ENCODE data around the gene XAB2.

The XAB2 gene

DNA sequence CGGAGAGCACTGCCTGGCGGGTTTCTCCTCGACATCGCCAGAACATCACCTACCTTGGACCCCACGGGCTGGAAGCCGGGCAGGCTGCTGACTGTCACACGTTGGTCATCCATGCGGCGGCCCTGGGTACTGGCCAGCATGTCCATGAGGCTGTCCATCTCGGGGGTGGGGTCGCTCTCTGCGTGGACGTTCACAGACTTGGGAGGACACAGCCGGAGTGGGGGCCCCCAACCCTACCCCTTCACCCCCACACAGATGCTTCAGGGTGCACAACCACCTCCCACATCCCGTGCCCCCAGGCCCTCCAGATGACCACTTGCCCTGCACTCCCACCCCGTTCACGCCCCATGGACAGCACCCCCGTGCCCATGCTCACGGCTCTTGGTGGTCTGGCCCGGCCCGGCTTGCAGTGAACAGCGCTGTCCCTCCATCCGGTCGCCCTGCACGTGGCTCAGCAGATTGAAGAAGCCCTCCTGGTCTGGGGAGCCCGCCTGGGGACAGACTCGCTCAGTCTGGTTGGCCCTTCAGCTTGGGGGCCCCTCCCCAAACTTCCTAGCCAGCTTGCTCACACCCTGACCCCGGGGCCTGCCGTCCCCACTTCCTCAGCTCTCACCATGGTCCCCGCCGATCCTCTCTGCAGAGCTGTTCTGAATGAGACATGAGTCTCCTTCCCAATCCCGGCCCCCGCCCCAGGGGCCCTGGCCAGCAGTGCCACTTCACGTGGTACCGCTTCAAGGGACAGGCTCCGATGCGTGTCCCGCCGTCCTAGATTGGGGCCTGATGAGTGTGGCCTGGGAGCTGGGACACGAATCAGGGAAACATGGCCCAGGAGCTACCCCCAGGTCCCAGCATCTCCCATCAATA lies 3.2 kb upstream of the XAB2 start:
- no peak for DNase-seq

DNA sequence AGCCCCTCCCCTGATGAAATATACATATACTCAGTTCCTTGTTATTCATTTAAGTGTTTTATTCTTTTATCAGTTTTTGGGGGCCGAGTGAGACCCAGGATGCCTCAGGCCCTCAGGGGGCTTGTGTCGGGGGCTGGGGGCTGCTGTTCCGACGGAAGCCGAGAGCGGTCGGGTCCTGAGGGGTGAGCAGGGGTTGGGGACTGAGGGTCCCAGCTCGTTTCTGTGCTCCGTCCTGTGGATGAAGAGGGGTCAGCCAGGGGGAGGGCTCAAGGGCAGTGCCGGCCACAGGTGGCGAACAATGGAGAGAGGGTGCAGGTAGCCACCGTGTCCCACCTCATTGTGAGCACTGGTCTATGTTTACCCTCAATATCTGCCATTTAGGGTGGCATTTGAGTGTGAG lies 2.2 kb upstream of the XAB2 start:
- no peak for DNase-seq

DNA sequence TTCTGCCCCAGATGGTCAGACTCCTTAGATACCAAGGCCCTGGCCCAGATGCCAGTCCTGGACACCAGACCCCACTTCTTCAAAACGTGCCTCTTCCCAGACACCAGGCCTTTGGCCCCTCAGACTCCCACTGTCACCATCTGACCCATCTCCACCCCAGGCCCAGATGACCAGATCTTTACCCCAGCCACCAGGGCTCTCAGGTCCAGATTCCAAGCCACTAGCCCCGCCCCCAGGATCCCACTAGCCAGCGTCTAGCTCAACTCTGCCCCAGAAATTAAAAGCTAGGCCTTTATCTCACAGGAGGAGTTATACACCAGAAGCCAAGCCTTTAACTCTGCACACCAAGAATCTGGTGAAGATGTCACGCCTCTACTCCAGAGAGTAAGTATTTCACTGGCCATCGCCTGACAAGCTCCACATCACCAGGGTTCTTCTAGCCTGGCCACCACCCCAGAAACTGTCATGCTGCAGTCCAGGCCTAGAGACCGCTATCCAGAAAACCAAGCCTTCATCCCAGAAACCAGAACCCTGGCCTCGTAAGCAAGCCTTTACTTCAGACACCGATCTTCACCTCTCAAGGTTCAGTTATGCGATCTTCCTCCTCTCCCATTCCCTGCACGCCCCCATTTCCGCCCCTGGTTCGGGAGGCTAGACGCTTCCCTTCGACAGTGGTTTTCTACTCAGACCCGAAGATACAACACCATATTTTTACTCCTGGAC lies 595 bp downstream of the XAB2 start:
- no peak for DNase-seq

DNA sequence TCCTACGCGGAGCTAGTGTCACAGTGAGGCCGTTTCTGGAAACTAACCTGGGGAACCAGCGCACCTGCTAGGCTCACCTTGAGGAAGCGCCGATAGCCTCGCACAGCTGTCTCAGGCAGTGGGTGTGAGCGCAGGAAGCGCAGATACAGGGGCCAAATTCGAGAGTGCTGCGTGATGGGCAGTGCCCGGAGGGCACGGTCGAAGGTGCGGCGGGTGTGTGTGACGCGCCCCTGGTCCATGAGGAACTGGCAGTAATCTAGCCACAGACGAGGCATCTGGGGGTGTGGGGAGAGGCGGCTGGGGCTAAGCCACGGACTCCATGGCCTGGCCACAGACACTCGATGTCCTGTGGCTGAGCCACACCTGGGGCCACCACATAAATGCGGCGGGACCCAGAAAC lies 2.2 kb downstream of the XAB2 start:
- DNase-seq: no peak

DNA sequence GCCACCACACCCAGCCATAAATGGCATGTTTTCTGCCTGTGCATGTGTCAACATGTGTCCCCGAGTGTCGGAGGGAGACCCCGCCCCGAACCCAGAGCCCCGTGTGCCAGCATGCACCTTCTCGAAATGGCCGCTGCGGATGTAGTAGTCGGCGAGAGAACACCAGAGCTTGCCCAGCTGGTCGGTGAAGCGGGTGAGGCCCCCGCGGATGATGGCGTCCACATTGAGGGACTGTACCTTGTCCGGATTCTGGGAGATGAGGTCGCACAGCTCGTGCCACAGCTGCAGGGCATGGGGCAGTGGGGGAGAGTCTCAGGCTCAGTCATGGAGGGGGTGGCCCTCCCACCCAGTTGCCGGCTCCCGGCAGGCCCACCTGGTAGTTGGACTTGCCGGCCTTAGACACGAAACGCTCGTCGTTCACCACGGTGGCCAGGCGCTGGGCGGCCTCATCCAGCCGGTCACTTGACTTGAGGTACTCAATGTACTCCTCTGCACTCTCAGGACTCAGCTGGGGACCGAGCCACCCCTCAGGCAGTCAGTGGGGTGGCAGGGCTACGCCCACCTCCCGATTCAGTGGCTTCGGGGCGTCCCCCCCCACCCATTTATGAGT lies 3.5 kb downstream of the XAB2 start:
- DNase-seq: no peak

DNA sequence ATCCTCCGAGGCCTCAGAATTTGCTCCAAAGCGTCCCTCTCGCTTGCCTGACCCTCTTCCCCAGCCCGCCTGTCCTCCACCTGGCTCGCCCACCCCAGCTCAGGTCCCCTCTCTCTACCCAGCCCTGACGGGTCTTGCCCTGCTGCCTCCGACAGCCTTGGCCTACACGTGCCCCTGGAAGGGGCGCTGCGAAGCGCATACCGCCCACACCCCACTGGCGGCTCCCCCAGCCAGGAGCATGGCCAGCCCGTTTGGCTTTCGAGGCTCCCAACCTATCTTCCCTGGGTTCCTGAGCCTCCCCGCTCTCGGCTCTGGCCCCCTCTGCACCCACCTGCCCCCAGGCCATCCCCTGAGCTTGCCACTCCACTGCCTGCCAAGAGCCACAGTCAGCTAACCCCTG lies 4.5 kb downstream of the XAB2 start:
- DNase-seq: no peak

DNA sequence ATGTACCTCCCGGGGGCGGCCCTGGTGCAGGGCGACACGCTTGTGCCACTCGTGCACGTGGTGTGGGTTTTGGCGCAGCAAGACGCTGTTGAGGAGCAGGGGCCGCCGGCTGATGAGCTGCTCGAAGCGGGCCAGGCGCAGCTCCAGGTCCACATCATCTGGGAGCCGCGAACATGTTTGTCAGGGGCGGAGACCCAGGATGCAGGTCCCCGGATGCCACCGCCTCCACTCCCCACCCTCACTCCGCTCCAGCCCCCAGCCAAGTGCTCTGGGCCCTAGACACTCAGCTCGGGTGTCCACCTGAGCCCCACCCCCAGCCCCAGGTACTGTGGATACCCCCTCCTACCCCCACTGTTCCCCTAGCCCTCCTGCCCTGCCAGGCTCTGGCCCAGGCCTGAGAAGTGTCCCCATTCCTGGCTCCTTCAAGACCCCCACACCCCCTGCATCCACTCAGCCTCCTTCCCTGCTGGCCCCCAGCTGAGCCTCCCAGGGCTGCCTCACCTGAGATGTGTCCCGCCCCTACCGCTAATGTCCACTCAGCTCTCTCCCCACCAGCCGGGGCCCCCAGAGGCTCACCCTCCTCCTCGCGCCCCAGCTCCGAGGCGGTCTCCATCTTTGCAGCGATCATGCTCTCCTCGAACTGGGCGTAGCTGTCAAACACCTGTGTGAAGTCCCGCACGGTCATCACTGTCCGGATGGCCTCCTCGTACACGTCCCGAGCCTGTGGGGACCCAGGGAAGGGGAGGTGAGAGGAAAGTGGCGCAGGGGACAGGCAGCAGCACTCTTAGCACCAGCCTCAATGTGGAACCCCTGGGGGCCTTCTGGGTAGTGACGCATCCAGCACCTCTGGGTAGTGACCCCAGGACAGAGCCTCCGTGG lies 5.4 kb downstream of the XAB2 start:
- no peak for DNase-seq

DNA sequence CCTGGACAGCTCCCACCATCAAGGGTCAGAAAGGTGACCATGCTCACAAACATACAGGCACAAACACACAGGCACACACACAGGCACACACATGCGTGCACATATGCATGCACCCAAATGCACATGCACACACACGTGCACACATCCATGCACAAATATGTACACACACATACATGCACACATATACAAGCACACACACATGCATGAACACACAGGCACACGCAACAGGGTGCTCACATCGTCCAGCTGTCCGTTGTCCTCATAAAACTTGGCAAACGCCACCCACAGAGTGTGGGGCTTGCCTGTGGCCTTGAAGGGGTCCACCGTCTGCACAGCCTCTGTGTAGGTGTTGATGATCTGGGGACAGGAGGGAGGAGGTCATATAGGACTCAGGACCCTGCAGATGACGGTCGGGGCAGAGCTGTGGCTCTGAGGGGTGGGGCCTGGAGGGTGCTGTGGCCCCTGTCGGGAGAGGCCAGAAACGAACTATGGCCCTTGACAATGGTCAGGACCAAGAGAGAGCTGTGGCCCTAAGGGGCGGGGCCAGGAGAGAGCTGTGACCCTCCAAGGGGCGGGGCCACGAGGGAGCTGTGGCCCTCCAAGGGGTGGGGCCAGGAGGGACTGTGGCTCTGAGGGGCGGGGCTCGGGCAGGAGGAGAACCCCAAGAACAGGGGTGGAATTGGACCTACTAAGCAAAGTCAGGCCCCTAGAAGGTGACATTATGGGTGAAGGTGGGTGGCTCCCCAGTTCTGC lies 6.2 kb downstream of the XAB2 start:
- no peak for DNase-seq

DNA sequence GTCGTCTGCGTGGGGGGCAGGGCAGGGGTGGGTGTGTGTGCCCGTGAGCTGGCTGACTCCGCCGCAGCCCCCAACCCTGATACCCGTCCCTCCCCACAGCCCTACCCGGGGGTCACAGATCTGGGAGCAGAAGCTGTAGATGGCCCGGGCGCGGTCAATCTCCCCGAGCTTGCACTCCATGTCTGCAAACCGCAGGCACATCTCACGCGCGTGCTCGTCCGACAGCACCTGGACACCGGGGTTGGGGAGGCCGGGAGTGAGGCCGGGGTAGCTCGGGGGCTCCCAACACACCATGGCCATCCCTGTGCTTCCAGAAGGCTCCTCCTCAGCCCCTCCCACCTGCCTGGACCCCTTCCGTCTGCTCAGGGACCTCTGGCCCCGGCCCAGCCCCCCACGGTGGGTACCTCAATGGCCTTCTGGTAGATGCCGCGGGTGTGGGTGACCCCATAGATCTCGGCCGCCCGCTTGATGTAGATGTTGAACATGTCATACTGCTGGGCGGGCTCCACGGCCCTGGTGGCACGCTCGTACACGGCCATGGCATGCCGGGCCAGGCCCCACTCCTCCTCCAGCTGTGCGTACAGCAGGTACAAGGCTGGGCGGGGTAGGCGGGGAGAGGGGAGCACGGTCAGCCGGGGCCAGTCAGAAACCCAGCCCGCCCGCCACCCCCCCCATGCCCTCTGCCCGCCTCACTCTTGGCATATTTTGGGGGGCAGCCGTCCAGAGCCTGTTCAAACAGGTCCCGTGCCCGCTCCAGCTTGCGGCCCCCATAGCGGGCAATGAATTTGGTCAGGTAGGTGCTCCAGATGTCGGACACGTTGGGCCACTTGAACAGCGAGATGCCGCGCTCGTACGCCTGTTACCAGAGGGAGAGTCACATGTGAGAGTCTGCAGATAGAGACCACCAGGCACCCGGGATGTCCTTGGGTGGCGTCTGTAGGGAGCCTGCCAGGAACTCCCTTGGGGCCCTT lies 8.6 kb downstream of the XAB2 start:
- no peak for DNase-seq

DNA sequence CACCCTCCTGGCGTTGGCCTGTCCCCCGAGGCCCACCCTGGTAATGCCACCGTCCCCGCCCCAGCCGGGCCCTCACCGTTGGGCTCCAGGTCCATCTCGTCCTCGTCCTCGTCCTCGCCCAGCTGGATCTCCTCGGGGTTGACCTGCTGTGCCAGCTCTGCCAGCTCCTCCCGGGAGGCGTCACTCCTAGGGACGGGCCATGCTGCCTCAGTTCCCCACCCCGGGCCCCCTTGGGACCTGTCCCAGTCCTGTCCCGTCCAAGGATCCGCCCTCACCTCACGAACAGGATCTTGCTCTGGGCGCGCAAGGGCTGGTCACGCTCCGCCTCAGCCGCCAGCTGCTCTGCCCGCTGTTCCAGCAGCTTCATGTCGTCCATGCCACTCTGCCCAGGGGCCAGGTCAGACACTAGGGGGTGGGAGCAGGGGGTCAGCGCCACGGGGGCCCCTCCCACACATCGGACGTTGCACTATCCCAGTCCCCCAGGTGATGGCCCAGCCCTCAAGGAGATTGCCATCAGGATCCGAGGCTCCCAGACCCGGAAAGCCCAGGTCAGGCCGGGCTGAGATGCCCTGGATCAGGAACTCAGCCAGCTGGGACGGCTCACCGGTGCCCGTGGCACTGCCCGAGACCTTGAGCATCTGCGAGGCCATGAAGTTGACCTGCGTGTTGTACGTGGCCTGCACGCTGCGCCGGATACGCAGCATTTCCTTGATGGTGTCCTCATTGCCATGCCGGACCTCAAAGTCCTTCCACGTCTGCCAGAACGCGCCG lies 9.5 kb downstream of the XAB2 start:
- no peak for DNase-seq

DNA sequence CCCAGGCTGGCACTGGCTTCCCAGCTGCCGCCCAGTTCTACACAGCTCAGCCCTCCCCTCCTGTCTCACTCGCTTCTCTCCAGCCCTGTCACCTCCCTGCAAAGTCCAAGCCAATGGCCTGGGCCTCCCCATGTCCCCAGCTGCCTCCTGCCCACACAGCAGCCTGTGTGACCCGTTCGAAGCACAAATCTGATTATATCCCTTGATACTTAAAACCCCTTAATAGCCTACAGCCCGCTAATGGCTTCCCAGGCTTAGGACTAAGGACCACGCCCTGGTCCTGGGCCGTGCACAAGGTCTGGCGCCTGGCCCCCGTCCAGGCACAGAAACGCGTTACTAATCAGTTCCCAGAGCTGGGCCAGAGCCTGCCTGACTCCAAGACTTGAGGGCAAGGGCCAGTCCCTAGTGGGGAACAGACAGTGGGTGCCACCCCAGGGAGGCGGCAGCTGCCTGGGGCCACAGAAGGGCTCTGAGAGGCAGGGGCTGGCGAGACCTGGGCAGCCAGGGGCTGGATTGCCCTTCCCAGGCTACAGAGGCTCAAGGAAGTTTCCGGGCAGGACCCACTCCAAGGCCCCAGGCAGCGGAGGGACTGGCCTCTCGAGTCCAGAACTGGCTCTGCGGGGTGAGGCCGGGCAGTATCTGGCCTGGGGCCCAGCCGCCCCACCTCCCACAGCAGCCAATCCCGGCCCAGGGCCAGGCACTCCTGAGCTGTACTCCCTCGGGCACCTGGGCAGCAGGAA lies 10.4 kb downstream of the XAB2 start:
- DNase-seq: no peak

DNA sequence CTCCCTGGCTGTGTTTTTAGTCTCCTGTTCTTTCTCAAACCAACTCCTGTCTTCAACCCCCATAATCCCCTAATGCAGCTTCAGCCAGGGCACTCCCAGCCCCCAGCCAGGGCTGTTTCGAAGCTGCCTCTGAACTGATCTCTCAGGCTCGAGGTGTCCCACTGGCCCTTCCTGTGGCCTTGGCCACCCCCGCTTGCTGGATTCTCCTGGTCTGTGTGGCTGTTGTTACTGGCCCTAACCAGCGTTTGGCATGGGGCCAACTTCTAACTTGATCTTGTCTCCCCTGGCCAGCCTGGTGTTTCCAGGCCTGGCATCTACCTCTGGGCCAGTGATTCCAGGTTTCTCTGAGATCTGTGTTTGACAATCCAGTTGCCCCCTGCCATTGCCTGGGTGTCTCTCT lies 11.0 kb downstream of the XAB2 start:
- no peak for DNase-seq

DNA sequence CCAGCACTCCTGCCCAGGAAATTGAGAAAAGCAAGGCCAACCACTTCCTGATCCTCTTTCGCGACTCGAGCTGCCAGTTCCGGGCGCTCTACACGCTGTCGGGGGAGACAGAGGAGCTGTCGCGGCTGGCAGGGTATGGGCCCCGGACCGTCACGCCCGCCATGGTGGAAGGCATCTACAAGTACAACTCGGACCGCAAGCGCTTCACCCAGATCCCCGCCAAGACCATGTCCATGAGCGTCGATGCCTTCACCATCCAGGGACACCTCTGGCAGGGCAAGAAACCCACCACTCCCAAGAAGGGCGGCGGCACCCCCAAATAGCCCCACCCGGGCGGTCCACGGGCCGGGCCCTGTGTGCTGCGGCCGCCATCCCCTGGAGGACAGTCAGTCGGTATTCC lies 11.6 kb downstream of the XAB2 start:
- DNase-seq: no peak

DNA sequence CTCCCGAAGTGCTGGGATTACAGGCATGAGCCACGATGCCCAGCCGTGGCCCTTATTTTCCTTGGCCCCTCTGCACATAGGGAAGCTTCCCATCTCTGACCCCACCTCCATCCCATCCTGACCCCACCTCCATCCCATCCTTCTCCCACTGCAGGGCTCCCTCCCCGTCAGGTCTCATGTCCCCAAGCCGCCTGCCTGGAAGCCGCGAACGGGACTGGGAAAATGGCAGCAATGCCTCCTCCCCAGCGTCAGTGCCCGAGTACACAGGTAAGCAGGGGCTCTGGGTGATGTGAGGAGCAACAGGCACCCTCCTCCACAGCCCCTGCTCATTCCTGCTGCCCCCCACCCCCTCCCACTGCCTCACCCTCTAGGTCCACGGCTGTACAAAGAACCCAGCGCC lies 12.2 kb downstream of the XAB2 start:
- DNase-seq: no peak

DNA sequence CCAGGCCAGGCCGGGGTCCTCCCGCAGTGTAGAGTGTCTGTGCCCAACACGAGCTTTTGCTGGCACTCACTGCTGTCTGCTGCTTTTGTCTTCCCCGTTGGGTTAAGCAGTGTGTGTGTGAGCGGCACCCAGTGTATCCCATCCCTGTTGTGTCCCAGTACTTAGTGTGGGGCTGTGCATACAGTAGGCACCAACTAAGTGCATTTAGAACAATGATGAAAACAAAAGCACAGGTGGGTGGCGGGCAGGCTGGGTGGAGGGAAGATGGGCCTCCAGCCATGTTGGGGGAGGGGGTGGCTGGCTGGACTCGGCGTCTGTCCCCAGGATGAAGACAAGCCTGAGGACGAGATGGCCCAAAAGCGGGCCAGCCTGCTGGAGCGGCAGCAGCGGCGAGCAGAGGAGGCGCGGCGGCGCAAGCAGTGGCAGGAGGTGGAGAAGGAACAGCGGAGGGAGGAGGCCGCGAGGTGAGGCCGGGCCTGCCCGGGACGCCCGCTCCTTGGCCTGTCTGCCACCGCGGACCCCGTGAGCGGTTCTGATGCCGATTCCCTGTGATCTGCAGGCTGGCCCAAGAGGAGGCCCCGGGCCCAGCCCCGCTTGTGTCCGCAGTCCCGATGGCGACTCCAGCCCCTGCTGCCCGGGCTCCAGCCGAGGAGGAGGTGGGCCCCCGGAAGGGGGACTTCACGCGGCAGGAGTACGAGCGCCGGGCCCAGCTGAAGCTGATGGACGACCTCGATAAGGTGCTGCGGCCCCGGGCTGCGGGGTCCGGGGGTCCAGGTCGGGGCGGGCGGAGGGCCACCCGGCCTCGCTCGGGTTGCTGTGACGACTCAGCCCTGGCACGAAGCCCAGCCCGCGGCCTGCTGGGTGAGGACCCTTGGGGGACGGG lies 14.2 kb downstream of the XAB2 start:
- DNase-seq: no peak

DNA sequence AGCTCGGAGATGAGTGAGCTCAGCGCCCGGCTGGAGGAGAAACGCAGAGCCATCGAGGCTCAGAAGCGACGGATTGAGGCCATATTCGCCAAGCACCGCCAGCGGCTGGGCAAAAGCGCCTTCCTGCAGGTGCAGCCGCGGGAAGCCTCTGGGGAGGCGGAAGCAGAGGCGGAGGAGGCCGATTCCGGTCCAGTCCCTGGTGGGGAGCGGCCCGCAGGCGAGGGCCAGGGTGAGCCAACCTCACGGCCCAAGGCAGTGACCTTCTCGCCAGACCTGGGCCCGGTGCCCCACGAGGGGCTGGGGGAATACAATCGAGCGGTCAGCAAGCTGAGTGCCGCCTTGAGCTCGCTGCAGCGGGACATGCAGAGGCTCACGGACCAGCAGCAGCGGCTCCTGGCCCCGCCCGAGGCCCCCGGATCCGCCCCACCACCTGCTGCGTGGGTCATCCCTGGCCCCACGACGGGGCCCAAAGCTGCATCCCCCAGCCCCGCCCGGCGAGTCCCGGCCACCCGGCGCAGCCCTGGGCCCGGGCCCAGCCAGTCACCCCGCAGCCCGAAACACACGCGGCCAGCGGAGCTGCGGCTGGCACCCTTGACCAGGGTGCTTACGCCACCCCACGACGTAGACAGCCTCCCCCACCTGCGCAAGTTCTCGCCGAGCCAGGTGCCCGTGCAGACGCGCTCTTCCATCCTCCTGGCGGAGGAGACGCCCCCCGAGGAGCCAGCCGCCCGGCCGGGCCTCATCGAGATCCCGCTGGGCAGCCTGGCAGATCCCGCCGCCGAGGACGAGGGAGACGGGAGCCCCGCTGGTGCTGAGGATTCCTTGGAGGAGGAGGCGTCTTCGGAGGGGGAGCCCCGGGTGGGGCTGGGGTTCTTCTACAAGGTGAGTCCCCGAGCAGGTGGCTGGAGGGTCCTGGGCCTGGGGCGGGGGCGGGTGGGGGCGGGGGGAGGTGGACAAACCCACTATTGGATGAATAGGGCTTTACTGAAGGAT lies 16.8 kb downstream of the XAB2 start:
- DNase-seq: no peak
